GM19193 (cell line): ENCODE measurements around the gene MCF2L.

Experiments used
- POLR2A ChIP-seq: IDR thresholded peaks from 4 replicates; pipeline ENCODE4 v1.6.1; 2011; ENCODE audit not compliant: insufficient read depth, insufficient read length; ENCODE audit errors: extremely low read depth

Gene MCF2L

DNA sequence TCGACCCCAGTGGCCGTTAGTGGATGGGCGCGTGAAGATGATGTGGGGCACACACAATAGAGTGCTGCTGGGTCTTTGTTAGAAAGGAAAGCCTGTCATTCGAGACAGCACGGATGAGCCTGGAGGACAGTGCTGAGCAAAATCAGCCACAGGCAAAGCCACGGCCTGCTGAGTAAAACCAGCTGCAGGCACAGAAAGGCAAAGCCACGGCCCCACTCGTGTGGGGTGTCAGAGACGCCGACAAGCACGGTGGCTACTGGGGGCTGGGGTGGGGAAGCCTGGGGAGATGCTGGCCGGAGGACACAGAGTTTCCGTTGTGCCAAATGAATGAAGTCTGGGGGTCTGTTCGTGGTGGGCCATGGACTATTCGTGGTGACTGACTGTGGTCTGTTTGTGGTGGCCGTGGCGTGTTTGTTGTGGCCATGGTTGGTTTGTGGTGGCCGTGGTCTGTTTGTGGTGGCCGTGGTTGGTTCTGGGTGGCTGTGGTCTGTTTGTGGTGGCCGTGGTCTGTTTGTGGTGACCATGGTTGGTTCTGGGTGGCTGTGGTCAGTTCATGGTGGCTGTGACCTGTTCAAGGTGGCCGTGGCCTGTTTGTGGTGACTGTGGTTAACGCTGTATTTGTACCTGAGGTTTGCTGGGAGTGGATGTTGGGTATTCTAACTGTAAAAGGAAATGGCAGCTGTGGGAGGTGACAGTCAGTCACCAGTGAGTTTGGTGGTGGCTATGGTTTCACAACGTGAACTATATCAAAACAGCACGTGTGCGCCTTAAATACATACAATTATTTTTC is 36.3 kb downstream of the MCF2L start:
- no peak for TF ChIP-seq POLR2A

DNA sequence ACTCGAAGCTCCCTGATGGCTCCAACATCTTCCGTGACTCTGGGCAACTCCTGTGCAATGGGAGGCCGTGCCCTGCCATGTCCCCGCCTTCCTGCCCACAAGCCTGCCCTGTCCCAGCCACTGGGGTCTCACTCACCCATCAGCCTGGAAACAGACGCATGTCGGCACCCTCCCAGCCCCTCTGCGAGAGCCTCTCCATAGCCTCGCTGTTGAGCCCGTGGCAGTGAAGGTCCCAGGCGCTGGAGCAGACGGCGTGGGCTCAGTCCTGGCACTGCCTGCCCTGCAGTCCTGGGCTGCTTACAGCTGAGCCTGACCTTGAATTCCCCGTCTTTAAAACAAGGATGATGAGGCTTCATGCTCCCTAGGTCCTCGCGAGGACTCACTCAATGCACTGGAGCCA is 37.0 kb downstream of the MCF2L start:
- TF ChIP-seq POLR2A = no peak

DNA sequence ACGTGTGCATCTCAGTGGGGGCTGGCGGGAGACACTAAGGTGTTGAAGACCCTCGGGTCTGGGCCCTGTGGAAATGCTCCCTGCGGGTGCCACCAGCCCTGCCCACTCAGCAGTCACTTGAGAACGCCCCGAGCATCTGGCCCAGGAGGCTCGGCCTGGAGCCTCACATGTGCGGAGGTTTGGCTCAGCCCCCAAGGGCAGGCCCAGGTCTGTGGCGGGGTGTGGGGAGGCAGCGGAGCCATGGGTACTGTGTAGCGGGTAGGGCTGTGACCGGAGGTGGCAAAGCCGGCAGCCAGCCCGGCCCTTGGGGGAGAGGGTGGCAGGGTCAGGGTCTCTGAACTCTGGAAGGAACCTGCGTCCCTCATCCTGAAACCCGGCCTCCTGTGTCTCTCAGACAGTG is 37.6 kb downstream of the MCF2L start:
- TF ChIP-seq POLR2A = no peak

DNA sequence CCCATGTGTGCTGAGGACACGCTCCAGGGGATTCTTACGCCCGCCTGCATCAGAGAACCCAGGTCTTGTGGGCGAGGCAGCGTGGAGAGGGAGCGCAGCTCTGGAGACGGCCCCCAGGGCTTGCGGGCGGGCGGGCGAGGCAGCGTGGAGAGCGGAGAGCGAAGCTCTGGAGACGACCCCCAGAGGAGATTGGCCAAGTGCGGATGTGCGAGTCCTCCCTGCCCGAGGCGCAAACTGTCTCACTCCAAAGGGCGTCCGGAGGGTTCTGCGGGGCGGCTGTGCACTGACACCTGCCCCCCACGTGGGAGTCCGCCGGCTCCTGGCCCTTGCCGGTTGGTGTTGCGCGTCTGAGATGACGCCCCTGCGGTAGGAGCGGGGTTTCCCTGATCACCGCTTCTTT is 39.8 kb downstream of the MCF2L start:
- TF ChIP-seq POLR2A = no peak

DNA sequence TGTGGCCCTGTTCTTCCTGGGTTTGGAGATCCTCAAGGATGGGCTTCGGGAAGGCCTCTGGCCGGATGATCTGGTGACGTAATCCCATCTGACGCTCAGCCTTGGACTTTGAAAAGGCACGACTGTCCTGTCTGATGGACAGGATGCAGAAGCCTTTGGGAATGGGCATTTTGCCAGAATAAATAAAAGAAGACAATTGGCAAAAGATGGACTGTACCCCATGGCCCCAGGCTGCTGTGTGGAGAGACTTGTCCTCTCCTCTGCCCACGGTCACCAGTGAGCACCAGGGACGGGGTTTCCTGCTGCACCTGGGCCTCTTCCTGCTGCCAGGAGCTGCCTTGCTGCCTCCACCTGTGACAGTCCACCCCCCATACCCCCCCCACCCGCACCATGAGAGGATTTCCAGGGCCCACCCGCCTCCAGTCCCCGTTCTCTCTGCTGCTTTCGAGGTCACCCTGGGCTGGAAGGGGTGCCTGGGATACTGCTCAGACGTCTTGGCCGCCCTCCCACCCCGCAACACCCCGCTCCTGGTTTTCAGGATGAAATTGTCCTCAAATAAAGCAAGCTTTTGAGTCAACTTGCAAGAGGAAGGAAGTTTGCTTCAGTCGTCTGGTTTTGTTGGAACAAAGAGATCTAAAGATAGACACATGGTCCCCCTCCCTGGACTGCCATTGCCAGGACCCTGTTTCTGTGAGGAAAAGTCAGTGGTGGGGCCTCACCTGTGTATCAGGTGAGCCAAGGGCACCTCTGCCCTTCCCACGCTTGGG is 40.9 kb downstream of the MCF2L start:
- no peak for TF ChIP-seq POLR2A

DNA sequence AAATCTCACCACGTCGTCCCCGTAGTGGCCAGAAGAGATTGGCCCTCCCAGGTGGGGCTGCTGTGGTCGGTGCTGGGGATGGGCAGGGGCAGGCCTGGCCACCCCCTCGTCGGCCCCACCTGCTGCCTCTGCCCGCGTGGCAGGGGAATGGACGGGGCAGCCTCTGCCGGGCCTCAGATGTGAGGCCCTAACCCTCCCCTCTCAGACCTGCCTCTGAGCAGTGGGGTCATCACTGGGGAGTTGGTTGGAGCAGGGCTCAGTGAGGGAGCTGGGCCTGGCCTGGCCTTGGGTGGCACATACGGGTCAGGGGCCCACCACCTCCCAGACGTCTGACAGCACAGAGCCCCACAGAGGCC is 41.5 kb downstream of the MCF2L start:
- no peak for TF ChIP-seq POLR2A

DNA sequence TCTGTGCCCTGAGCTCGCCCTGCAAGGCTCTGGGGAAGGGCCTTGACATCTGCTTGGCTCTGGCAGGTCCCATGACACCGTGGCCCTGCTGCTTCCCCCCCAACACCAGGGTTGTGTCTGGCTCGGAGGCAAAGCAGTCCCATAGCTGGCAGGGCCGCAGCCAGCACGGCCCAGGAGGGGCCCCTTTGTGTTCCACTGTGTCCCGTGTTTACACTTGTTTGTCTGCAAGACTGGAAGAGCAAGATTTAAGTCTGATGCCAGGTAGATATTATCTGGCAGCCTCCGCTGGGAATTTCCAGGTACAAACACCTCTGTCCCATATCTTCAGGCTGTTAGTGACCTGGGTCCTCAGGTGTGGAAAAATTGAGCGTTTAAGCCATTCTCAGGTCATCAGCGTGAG is 44.3 kb downstream of the MCF2L start:
- TF ChIP-seq POLR2A = no peak

DNA sequence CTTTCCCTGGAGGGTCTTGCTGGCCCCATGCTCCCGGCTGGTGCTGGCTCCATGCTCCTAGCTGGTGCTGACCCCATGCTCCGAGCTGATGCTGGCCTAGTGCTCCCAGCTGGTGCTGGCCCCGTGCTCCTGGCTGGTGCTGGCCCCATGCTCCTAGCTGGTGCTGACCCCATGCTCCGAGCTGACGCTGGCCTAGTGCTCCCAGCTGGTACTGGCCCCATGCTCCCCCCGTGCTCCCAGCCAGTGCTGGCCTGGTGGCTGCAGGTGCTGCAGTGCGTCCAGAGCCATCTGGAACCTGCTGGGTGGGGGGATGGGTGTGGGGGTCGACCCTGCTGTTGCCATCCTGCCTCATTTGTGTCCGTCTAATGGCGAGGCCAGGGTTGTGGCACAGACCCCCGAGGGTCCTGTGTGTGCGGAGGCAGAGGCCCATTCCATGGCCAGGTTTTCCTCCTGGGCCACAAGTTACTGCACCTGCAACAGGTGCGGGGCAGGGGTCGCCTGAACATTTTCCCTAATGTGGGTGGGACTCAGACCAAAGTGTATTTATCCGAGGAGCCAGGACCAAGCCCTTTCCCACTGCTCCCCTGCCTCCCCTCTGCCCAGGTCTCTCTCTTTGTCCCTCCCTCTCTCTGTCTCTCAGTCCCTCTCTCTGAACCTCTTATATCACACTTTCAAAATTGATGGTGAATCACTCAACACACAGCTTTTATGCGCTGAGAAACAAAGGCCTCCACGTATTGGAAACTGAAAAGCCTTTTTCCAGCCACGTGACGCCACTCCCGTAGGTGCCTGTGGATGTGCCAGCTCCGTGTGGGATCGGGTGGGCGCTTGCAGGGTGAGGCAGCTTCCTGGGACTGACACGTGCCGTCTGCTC is 45.1 kb downstream of the MCF2L start:
- no peak for TF ChIP-seq POLR2A

DNA sequence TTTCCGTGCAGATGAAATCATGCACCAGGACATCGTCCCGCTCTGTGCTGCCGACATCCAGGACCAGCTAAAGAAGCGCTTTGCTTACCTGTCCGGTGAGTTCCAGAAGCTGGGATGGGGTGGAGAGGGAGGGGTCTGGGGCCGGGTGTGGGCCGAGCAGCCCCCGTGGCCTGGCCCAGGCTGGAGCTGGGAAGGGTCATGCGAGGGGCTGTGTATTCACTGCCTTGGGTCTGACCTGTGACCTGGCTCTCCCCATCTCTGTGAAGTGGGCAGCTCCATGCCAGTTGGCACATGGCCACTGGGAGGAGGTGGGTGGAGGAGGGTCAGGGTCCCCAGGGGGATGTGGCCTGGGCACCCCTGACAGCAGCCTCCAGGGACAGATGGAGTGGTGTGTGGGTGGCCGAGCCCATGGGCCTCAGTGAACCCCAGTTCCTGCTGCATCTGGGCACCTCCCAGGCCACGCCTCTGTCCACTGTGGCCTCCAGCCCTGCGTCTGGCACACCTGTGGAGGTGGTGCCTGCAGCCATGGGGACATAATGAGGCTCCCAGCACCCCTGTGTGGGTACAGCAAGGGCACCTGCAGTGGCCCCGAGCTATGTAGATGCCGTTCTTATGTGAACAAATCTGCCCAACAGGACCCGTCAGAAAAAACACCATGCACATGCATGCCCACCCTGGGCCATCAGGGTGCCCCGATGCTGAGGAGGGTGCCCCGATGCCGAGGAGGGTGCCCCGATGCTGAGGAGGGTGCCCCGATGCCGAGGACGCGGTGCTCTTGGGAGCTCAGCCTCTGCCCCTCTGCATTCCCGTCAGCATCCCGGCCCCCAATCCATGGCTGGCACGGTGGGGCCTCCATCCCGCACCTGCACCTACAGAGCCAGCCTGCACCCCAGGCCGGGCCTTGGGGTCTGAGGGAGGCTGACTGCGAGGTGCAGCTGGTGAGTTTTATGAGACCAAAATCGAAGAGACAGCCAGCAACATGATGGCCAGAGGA is 46.0 kb downstream of the MCF2L start:
- no peak for TF ChIP-seq POLR2A

DNA sequence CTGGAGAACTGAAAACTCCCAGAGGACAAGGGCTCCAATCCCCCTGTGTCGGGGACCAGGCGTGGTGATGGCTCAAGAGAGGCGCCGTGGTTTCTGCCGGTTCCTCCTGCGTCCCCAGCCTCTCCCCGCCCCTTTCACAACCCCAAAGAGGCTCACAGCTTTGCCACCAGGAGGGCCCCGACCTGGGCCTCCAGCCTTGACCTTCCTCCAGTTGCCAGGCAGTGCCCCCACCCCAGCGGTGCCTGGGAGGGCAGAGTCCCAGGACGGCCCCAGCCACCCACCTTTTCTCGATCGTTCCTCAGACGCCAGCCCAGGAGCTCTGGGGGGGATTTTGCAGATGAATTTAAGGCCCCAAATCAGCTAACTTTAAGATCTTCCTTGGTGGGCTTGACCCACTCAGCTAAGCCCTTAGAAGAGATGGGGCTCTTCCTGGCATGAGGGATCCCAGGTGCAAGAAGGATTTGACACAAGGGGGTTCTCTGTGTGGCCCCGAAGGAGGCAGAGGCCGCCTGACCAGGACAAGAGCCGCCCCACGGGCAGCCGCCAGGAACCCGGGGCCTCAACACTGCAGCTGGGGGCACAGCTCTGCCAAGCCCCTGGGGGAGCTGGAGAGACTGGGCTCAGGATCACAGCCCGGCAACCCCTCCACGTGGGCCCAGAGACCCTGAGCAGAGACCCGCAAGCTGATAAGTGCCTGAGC is 47.0 kb downstream of the MCF2L start:
- no peak for TF ChIP-seq POLR2A

DNA sequence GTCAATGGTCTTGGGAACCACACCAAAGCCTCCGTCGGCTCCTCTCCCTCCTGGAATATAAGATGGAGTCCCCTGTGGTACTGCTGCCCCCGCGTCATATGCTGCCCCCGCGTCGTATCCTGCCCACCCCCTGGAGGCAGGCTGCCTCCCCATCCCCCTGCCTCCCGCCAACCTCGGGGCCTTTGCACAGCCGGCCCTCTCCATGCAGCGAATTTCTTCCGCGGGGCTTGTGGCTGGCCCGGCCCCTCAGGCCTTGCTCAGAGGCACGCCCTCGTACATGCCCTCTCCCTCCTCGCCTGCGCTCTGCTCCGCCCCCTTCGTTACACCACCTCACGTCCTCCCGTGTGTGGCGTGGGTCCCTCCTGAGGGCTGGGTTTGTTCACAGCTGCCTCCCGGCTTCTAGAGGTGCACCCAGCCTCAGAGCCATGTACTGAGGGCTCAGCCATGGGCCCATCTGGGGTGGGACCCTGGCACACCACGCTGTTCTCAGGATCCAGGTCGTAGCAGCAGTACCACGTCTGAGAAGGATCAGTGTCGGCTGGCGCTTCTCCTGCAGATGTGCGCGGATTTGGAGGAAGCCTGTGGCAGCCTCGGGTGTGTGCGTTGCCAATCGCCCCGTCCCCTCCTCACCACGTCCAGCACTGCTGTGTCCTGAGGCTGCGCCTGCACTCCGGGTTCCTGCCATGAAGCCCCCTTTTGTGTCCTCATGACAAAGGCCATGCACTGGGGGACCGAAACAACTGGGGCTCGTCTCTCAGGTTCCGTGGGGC is 47.7 kb downstream of the MCF2L start:
- no peak for TF ChIP-seq POLR2A

DNA sequence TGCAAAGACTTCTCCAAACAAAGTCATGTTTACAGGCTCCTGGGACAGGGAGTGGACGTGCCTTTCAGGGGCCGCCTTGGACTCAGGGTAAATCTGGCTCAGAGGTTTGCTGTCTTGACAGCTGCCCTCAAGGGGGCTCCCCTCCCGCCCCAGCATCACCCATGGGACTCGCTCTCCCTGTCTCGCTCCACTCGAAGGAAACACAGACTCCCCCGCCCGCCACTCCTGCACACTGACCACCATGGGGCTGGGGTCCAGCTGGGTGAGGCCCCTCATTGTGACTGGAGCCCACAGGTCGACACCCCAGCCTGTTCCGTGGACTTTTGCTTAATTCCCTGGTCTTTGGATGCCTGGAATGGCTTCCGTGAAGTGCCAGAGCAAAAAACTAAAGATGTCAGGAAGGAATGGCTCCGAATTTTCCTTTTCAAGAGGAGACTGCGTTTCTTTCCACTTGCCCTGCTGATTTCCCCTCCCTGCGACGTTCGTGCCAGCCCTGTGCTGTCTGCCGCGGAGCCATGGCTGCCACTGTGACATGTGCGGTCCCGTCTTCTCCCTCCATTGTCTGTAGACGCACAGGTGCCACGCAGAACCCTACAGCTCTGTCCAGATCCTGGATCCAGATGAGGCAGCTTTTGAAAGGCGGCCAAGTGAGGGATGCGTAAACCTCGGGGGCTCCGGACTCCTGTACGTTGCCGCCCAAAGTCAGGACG is 48.6 kb downstream of the MCF2L start:
- no peak for TF ChIP-seq POLR2A

DNA sequence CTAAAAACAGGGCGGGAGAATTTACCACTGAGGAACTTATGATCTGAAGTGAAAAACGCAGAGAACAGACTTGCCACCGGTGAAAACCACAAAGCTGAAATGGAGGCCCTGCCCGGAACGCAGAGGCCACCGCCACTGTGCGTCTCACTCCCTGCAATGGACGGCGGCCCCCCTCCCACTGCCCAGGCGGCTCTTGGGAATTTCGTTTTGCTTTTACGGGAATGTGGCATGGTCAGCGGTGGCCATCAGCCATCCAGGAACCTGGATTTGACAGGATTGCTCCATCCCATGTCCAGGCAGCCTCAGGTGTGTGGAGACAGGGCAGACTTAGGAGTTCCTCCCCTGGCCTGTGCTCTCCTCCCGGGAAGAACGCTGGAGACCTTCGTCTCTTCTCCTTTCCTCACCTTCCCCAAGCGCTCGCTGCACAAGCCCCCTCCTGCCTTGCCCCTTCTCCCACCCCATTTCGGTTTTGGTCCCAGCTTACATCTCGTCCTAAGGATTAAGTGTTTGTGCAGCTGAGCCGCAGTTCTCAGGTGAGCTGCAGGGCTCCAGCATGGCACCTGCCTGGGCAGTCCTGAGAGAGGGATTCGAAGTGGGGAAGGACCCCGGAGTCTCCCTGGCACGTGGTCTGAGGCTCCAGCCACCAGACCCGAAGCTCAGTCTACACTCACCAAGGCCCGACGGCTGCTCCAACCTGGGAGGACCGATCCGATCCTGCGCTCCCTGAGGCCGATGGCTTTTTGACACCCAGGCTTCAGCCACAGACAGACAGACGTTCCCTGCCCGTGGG is 49.9 kb downstream of the MCF2L start:
- TF ChIP-seq POLR2A = no peak
